CD4-positive, alpha-beta T cell treated with Interleukin-17A for 4 hours (primary cell): ENCODE data around the gene NECTIN4.
"Not testable (repeated sequence)": the region's sequence is repeated elsewhere in the genome, so short reads cannot be mapped to it uniquely, and the experiment has no call there.

Experiments
- DNase-seq: peaks from one replicate; pipeline ENCODE4 v3.0.0-alpha.2; 2020; ENCODE audit warnings: mixed read lengths

NECTIN4 gene

GRCh38 chr1:161089251-161089924 lies at the start of gene NECTIN4:
TSS of gene NECTIN4 (minus strand) at chr1:161089558. CDS start at chr1:161089296, 262 bp downstream.
- no peak for DNase-seq

GRCh38 chr1:161138431-161138830 lies 49.1 kb upstream of the NECTIN4 start:
- DNase-seq = no peak

GRCh38 chr1:161137881-161138280 lies 48.5 kb upstream of the NECTIN4 start:
- no peak for DNase-seq

- DNase-seq = no peak
Observed at GRCh38 chr1:161133220-161133740, 43.9 kb upstream of the NECTIN4 start.

DNA sequence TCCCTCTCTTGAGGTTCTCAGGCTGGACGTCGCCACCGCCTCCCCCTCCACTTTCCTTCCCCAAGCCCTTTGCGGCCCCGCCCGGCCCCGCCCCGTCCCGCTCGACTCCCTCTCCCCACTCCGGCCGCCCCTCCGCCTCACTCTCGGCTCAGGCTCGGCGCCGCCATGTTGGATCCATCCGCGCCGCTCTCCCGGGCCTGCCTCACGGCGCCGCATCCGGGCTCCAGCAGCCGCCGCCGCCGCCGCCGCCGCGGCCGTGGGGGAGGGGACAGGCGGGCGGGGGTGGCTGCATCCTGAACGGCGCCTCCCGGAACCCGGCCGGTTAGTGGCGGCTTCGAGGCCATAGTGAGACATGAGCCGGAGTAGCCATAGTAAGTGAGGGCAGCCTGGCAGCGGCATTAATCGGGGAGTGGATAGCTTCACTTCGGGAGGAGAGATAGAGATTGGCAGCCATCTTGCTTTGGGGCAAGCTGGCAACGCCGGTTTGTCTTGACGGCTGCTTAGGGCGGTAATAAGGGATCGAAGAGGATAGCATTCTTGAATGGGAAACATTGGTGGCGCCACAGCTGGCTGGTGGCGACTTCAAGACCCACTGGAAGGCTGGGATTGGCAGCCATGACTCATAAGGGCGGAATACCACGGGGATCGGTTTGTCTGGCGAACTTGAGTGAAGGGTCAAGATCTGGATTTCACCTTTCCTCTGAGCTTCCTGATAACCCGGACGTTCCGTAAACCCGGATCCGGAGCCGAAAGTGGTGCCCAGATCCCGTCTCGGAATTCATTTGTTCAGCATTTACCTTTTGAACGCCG lies 43.3 kb upstream of the NECTIN4 start, which contains the start of gene DEDD:
TSS of gene DEDD (minus strand) at position 258 of the 810 bp plus-strand sequence. CDS start 8,205 bp downstream, outside the sequence.
- DNase-seq = peak; percentile 90

DNA sequence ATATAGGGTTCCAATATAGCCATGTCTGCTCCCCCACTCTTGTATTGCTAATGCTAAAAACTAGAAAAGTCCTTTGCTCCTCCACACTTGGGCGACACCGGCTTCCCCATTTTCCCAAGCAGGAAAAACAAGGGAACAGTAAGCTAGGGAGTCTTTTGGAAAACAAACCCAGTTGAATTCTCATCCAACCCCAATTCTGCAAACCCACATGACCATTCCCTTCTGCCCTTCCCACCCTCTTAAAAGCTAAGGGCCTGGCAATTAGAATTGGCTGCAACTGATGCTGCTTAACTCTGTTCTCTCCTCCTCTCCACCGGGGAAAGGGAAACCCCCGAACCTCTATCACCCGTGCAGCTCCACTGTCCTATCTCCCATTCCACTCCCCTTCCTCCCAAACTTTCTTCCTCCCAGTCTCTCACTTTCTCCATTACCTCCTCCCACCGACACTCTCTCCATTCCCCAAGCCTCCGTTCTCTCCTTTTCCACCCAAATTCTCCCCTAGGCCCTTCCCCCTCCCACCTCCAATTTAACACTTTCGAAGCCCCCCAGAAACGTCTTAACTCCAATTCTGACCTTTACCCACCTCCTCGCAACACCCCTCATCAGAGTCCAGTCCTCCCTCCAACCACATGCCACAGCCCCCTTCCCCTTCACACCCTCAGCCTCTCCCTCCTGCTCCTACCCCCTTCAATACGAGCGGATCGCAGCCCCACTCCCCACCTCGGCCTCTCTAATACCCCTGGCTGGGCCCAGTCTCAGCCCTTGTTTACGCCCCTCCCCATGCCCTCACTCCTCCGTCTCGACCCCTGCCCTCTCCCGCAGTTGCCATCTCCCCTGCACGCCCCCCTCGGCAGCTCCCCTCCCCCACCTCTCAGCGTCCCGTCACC lies 42.4 kb upstream of the NECTIN4 start:
- DNase-seq = no peak

DNA sequence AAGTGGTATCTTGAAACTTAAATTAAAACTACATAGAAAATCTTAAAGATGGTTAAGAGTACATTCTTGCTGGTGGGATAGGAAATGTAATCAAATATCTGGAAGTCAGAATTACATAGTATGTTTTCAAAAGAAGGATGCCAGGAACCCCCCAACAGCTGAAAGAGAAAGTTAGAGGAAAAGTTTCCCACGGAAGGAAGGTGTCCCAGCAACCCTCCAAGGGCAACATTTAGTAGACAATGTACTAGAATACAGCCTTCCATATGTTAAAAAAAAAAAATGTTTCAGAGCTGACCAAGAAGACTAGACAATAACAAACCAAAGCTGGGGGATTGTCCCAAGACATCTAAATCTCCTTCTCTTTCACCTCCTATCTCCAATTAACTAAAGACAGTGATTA lies 40.9 kb upstream of the NECTIN4 start:
- no peak for DNase-seq

- DNase-seq = no peak
Observed at GRCh38 chr1:161128591-161129420, 39.4 kb upstream of the NECTIN4 start.

- DNase-seq = no peak
Observed at GRCh38 chr1:161127649-161128048, 38.3 kb upstream of the NECTIN4 start.

DNA sequence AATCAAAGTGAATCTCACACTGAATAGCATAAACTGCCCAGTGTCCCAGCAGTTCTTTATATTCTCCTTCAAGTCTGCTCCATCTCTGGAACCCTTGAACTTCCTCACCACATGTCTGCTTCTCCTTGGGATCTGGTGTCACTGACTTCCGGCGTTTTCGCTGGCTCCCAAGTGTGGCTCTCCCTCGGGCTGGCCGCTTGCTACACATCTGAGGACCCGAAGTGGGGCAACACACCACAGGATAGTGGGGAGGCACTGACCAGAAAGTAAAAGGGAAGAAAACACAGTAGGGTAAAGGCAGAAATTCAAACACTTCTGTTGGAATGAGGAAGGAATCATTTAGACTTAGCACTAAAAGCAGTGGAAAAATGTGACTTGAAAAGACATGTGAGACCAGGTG lies 33.6 kb upstream of the NECTIN4 start:
- no peak for DNase-seq

GRCh38 chr1:161121834-161122233 lies 32.5 kb upstream of the NECTIN4 start:
- no peak for DNase-seq

DNA sequence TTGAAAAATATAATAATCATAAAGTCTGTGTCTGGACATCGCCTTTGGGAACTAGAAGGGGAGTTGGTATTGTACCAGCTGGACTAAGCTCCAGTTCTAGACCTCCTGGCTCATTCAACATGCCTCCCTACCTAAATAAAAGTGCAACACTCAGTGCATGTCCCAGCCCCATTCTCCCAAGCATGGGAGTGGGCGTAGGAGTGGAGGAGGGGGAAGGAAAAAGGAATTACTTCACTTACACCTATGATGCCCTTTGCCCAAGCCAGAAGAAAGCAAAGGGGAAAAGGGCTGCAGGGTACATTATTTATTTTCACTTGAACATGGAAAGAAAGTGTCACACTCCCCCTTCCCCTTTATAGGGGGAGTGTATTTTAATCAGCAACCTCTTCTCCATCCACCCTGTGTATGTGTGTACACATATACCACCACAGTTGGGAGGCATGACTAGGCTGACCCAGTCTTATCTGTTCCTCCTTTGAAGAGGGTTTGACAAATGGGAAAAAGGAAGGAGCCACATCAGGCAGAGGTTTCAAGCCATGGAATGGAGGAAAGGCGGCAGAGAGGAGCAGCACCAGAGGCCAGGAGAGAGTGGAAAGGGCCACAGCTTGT lies 31.8 kb upstream of the NECTIN4 start:
- no peak for DNase-seq

GRCh38 chr1:161119092-161119903 lies 29.9 kb upstream of the NECTIN4 start:
- DNase-seq = peak; percentile 58

DNA sequence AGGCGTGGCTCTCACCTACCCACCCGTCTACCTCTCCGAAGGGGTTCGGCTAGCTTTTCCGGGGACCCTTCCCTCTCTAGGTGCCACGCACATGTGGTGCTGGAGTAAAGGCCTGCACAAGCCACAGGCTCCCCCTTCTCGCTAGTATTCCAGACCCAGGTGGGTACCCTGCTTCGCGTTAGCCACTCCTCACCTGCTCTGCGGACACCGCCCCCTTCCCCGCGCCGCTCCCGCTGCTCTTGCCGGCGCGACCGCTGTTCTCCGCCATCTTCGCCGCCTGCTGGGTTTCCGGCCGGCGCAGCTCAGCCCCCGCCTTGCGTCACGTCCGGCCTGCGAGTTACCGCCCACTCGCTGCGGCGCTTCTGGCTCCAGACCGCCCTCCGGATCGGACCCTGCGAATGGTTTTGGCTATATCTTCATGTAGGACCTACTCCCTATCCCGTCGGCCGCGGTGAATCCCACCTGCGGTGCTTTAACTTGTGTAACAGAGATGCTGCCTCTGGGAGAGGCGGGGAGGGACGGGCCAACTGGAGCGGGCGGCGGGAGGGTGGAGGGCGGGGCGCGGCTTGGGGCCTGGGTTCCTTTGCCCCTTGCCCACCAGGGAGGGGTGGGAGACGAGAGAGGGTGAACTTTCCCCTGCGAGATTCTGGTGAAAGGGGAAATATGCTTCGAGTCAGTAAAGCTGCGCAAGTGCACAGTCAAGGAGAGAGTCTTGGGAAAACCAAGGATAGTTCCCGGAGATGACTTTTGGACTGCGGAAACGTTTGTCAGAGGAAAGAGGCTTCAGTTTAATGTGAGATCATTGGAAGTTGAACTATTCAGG lies 28.6 kb upstream of the NECTIN4 start, which contains the start of the genes NIT1 and PFDN2:
TSS of gene NIT1 (plus strand) at position 347 of the 823 bp plus-strand sequence. CDS start at position 419, 72 bp downstream.
TSS of gene PFDN2 (minus strand) at position 279 of the 823 bp plus-strand sequence. CDS start at position 268, 11 bp downstream.
- peak; percentile 86 for DNase-seq

DNA sequence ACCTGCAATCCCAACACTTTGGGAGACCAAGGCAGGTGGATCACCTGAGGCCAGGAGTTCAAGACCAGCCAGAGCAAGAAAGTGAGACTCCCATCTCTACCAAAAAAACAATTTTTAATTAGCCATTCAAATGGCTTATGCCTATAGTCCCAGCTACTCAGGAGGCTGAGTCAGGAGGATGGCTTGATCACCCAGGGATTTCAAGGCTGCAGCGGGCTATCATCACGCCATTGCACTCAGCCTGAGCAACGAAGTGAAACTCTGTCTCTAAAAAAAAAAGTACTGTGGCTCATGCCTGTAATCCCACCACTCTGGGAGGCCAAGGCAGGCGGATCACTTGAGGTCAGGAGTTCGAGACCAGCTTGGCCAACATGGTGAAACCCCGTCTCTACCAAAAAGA lies 26.6 kb upstream of the NECTIN4 start:
- DNase-seq = not testable (repeated sequence)

- DNase-seq = peak; percentile 26
Observed at GRCh38 chr1:161115132-161115711, 25.9 kb upstream of the NECTIN4 start.

DNA sequence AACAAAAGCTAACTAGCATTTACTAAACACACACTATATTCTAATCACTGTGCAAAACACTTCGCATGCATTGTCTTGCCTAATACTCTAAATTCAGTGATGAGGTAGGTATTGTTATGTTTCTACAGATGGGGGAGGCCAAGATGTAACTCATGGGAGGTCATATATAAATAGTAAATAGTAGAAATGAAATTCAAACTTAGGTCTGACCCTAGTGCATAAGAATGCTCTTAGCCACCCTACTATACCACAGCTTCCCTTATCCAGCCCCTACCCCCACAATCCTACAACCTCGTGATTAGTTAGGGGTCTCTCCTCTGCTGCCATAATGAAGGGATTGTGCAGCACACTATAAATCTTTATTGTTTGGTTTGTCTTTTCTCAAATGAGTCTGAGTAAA lies 25.2 kb upstream of the NECTIN4 start:
- DNase-seq = no peak

- no peak for DNase-seq
Observed at GRCh38 chr1:161113915-161114314, 24.6 kb upstream of the NECTIN4 start.

DNA sequence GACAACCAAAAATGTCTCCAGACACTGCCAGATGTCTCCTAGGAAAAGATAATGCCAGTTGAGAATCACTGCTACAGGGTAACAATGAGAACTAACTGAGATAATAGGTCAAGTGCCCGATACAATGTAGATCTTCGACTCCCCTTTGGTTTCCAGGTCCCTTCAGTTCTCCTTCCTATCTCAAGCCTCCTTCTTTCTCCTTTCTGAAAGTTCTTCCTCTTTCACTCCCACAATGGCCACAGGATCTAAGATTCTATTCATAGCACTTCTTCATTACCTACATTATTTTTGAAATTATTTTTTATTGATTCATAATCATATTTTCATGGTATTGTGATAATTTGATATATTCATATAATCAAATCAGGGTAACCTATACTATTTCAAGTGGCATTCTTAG lies 22.2 kb upstream of the NECTIN4 start:
- DNase-seq = no peak
